H9 (cell line): ENCODE measurements around the gene DHRSX. TPM values are rescaled to one million over a fixed set of nuclear protein-coding genes. Genes with fewer than 3 reads are reported as not detected.
"Not testable (repeated sequence)": the region's sequence is repeated elsewhere in the genome, so short reads cannot be mapped to it uniquely, and the experiment has no call there.

ENCODE experiments used
- DNase-seq: peaks from one replicate; pipeline ENCODE4 v3.0.0-alpha.2; 2017
- H2AFZ ChIP-seq: one replicate; pipeline ENCODE4 v1.6.1; 2013; ENCODE audit warnings: mild to moderate bottlenecking, low read length, control low read depth, moderate library complexity
- H2AK5ac ChIP-seq: 2 replicates; pipeline ENCODE4 v1.6.1; 2013; ENCODE audit warnings: low read length, control low read depth, mixed read lengths; ENCODE audit not compliant: insufficient read length
- H2BK120ac ChIP-seq: one replicate; pipeline ENCODE4 v1.6.1; 2013; ENCODE audit warnings: low read depth, mild to moderate bottlenecking, low read length, control low read depth, inconsistent platforms; ENCODE audit not compliant: poor library complexity, severe bottlenecking
- H2BK12ac ChIP-seq: 2 replicates; pipeline ENCODE4 v1.6.1; 2013; ENCODE audit warnings: low read length, control low read depth, mixed read lengths, low read depth; ENCODE audit not compliant: insufficient read length
- H2BK15ac ChIP-seq: 2 replicates; pipeline ENCODE4 v1.6.1; 2013; ENCODE audit warnings: low read depth, low read length, control low read depth
- H2BK20ac ChIP-seq: one replicate; pipeline ENCODE4 v1.6.1; 2013; ENCODE audit warnings: low read depth, mild to moderate bottlenecking, low read length, control low read depth, inconsistent platforms; ENCODE audit not compliant: poor library complexity, severe bottlenecking
- H2BK5ac ChIP-seq: 2 replicates; pipeline ENCODE4 v1.6.1; 2013; ENCODE audit warnings: low read length, control low read depth, mixed read lengths; ENCODE audit not compliant: insufficient read length
- H3K14ac ChIP-seq: 2 replicates; pipeline ENCODE4 v1.6.1; 2013; ENCODE audit warnings: low read length, control low read depth; ENCODE audit not compliant: insufficient read depth
- H3K18ac ChIP-seq: 2 replicates; pipeline ENCODE4 v1.6.1; 2013; ENCODE audit warnings: low read depth, mild to moderate bottlenecking, mixed read lengths, low read length, control low read depth; ENCODE audit not compliant: insufficient read length
- H3K23ac ChIP-seq: 2 replicates; pipeline ENCODE4 v1.6.1; 2013; ENCODE audit warnings: low read length, control low read depth, mixed read lengths, low read depth; ENCODE audit not compliant: insufficient read length
- H3K23me2 ChIP-seq: 2 replicates; pipeline ENCODE4 v1.6.1; 2013; ENCODE audit warnings: low read depth, mild to moderate bottlenecking, mixed read lengths, low read length, control low read depth; ENCODE audit not compliant: insufficient read length, poor library complexity, severe bottlenecking
- H3K27ac ChIP-seq: 2 replicates; pipeline ENCODE4 v1.5.1; 2013; ENCODE audit warnings: low read length, control low read depth, mixed read lengths, low read depth; ENCODE audit not compliant: insufficient read length
- H3K27me3 ChIP-seq: 2 replicates; pipeline ENCODE4 v1.6.1; 2013; ENCODE audit warnings: low read length, control low read depth, inconsistent platforms; ENCODE audit not compliant: insufficient read depth
- H3K4ac ChIP-seq: 2 replicates; pipeline ENCODE4 v1.6.1; 2013; ENCODE audit warnings: low read depth, mild to moderate bottlenecking, control low read depth, inconsistent platforms, low read length, moderate library complexity
- H3K4me1 ChIP-seq: 2 replicates; pipeline ENCODE4 v1.6.1; 2013; ENCODE audit warnings: low read length, control low read depth, inconsistent platforms; ENCODE audit not compliant: insufficient read depth
- H3K4me2 ChIP-seq: 2 replicates; pipeline ENCODE4 v1.6.1; 2013; ENCODE audit warnings: low read length, control low read depth, mixed read lengths; ENCODE audit not compliant: insufficient read length, insufficient read depth
- H3K56ac ChIP-seq: 2 replicates; pipeline ENCODE4 v1.6.1; 2013; ENCODE audit warnings: low read depth, mild to moderate bottlenecking, mixed read lengths, low read length, control low read depth; ENCODE audit not compliant: insufficient read length
- H3K79me1 ChIP-seq: 2 replicates; pipeline ENCODE4 v1.6.1; 2013; ENCODE audit warnings: low read depth, mild to moderate bottlenecking, moderate library complexity, low read length, control low read depth, inconsistent platforms; ENCODE audit not compliant: insufficient read depth, poor library complexity, severe bottlenecking
- H3K79me2 ChIP-seq: 2 replicates; pipeline ENCODE4 v1.6.1; 2013; ENCODE audit warnings: low read length, control low read depth, inconsistent platforms; ENCODE audit not compliant: insufficient read depth
- H3K9ac ChIP-seq: 2 replicates; pipeline ENCODE4 v1.6.1; 2013; ENCODE audit warnings: low read length, control low read depth, mixed read lengths; ENCODE audit not compliant: insufficient read length; ENCODE audit errors: extremely low read depth
- H3K9me3 ChIP-seq: one replicate; pipeline ENCODE4 v1.6.1; 2013; ENCODE audit warnings: low read depth, low read length, inconsistent platforms; ENCODE audit not compliant: control insufficient read depth
- H3T11ph ChIP-seq: one replicate; pipeline ENCODE4 v1.6.1; 2013; ENCODE audit warnings: mild to moderate bottlenecking, low read length, control low read depth, inconsistent platforms
- H4K20me1 ChIP-seq: one replicate; pipeline ENCODE4 v1.6.1; 2013; ENCODE audit not compliant: control insufficient read depth, insufficient read length, insufficient read depth
- H4K5ac ChIP-seq: 2 replicates; pipeline ENCODE4 v1.6.1; 2013; ENCODE audit warnings: low read depth, mild to moderate bottlenecking, mixed read lengths, low read length, control low read depth; ENCODE audit not compliant: insufficient read length
- H4K8ac ChIP-seq: replicated peaks from 2 replicates; pipeline ENCODE4 v1.6.1; 2013; ENCODE audit warnings: low read length, control low read depth, mixed read lengths, low read depth; ENCODE audit not compliant: insufficient read length
- H4K91ac ChIP-seq: 2 replicates; pipeline ENCODE4 v1.6.1; 2013; ENCODE audit warnings: low read depth, mild to moderate bottlenecking, moderate library complexity, mixed read lengths, low read length, control low read depth; ENCODE audit not compliant: insufficient read length
- H3K27ac Mint-ChIP-seq, 3 experiments: 2 replicates in 2 of 3; 3 replicates in 1 of 3; pipeline ENCODE4 v1.8.0; 2020 to 2021; ENCODE audit warnings: mixed read lengths in 3 of 3, mild to moderate bottlenecking in 1 of 3, moderate library complexity in 1 of 3
- H3K27me3 Mint-ChIP-seq: 2 replicates; pipeline ENCODE4 v1.8.0; 2021; ENCODE audit warnings: low read depth, mild to moderate bottlenecking, moderate library complexity, mixed read lengths
- H3K36me3 Mint-ChIP-seq, 3 experiments: 2 replicates in 2 of 3; 3 replicates in 1 of 3; pipeline ENCODE4 v1.8.0; 2020 to 2021; ENCODE audit warnings: low read depth in 3 of 3, mixed read lengths in 3 of 3; ENCODE audit not compliant: insufficient read depth in 1 of 3
- H3K4me1 Mint-ChIP-seq, 2 experiments: 2 replicates each; pipeline ENCODE4 v1.8.0; 2020; ENCODE audit warnings: mixed read lengths in 2 of 2
- H3K4me3 Mint-ChIP-seq, 2 experiments: 2 replicates in 1 of 2; 3 replicates in 1 of 2; pipeline ENCODE4 v1.8.0; 2020 to 2021; ENCODE audit warnings: mild to moderate bottlenecking in 2 of 2, mixed read lengths in 2 of 2, moderate library complexity in 1 of 2
- H3K9me3 Mint-ChIP-seq, 2 experiments: 2 replicates in 1 of 2; 3 replicates in 1 of 2; pipeline ENCODE4 v1.8.0; 2020; ENCODE audit warnings: mild to moderate bottlenecking in 2 of 2, mixed read lengths in 2 of 2, moderate library complexity in 1 of 2
- CTCF ChIP-seq: fragments of 200-600 bp; sonication (generic); conservative IDR thresholded peaks from 3 replicates; pipeline ENCODE4 v1.8.0; 2021; ENCODE audit warnings: antibody characterized with exemption, mild to moderate bottlenecking
- WGBS: extraction: QIAGEN DNeasy Blood & Tissue Kit; methylation state at CpG from one replicate; pipeline ENCODE4 v1.1.7; 2013; ENCODE audit warnings: missing lambda C conversion rate, low lambda C conversion rate, mixed read lengths; ENCODE audit not compliant: insufficient read length; ENCODE audit errors: extremely low coverage; 5-methylcytosine and 5-hydroxymethylcytosine counted together
- total RNA-seq: library from RNA; stranded (reverse); gene quantifications from 2 replicates; pipeline ENCODE4 v1.2.1, GENCODE V29; 2021

The DHRSX gene
- total RNA-seq, 1 experiment from 2014 or later: 44.0 TPM

- H2BK5ac ChIP-seq: no peak overlapping the region
- no peak overlapping the region for H2AFZ ChIP-seq
- no peak overlapping the region for H3K14ac ChIP-seq
- H3K79me1 ChIP-seq: peaks cover 3% of the 10 kb centered on the region
- H3K23me2 ChIP-seq: no peaks in the 10 kb centered on the region
- H3K9me3 Mint-ChIP-seq: peaks cover 10% of the 10 kb centered on the region in 2 experiments; a peak in 4 of 5 replicates
- H3K4me3 Mint-ChIP-seq: no peak overlapping the region; a peak in 1 of 5 replicates
- no peak overlapping the region for H3K56ac ChIP-seq
- H3K27me3 Mint-ChIP-seq: no peaks in the 10 kb centered on the region
- H2BK15ac ChIP-seq: no peak overlapping the region
- H4K91ac ChIP-seq: no peak overlapping the region
- H3K79me2 ChIP-seq: peaks cover 2% of the 10 kb centered on the region; the same call in 1 of the 2 replicates
- no peak overlapping the region for H2BK12ac ChIP-seq
- no peak overlapping the region for H3K27ac ChIP-seq
- H2BK120ac ChIP-seq: no peak overlapping the region
- H3K36me3 Mint-ChIP-seq: peaks cover 21 to 37% (median 27%) of the 10 kb centered on the region in 3 experiments
- H3T11ph ChIP-seq: no peak overlapping the region
- H3K23ac ChIP-seq: no peak overlapping the region
- no peaks in the 10 kb centered on the region for H3K9me3 ChIP-seq
- DNase-seq: no peak
- no peaks in the 10 kb centered on the region for H3K4me1 ChIP-seq
- H3K27ac Mint-ChIP-seq: no peak overlapping the region
- H2AK5ac ChIP-seq: no peak overlapping the region
- H4K5ac ChIP-seq: no peak overlapping the region
- WGBS: no CpG with 5 or more reads among the region's 9 CpGs
- H3K4ac ChIP-seq: no peak overlapping the region
- no peak overlapping the region for H3K18ac ChIP-seq
- peak; percentile 22; the same call in 1 of the 3 replicates for TF ChIP-seq CTCF
- no peak overlapping the region for H2BK20ac ChIP-seq
- no peak overlapping the region for H3K9ac ChIP-seq
- peaks cover 5 to 6% of the 10 kb centered on the region in 2 experiments for H3K4me1 Mint-ChIP-seq
- no peaks in the 10 kb centered on the region for H3K27me3 ChIP-seq
- H4K8ac ChIP-seq: no peak overlapping the region
- no peak overlapping the region for H3K4me2 ChIP-seq
- H4K20me1 ChIP-seq: no peaks in the 10 kb centered on the region
Measured at GRCh38 chrX:2360731-2361130, 140.0 kb downstream of the DHRSX start.

- H3K36me3 Mint-ChIP-seq: peaks cover 16 to 37% (median 27%) of the 10 kb centered on the region in 3 experiments
- H3K23ac ChIP-seq, DNase-seq, H3K79me1 ChIP-seq, H2BK120ac ChIP-seq, H3K9me3 ChIP-seq, H3K27me3 Mint-ChIP-seq, H3K4ac ChIP-seq, H3K4me1 ChIP-seq, H3K18ac ChIP-seq, H3K14ac ChIP-seq, H2AFZ ChIP-seq, H3K23me2 ChIP-seq, H2BK20ac ChIP-seq, H2BK5ac ChIP-seq, H3K27ac Mint-ChIP-seq, H3K9me3 Mint-ChIP-seq, H3K4me3 Mint-ChIP-seq, H3K27me3 ChIP-seq, H2AK5ac ChIP-seq, H2BK12ac ChIP-seq, H3K4me2 ChIP-seq, H4K91ac ChIP-seq, H3T11ph ChIP-seq, H4K20me1 ChIP-seq, H3K56ac ChIP-seq, H3K9ac ChIP-seq, H3K79me2 ChIP-seq, H4K5ac ChIP-seq, H3K4me1 Mint-ChIP-seq, H2BK15ac ChIP-seq, H3K27ac ChIP-seq, H4K8ac ChIP-seq: not testable (repeated sequence)
- no CpG with 5 or more reads among the region's 4 CpGs for WGBS
Measured at GRCh38 chrX:2359522-2359921, 141.3 kb downstream of the DHRSX start.
